T-cell (primary cell): Measurements from ENCODE around the gene DNAJC7. TPM values are rescaled to one million over a fixed set of nuclear protein-coding genes. Genes with fewer than 3 reads are reported as not detected.

ENCODE experiments used
- ATAC-seq, 4 experiments: fragments of 200-7000 bp in 3 of 4; fragments of 150-1000 bp in 1 of 4; cut with Tn5 transposase; replicated peaks in 1 of 4; 1 replicate in 3 of 4; 2 replicates in 1 of 4; pipeline ENCODE4 v1.10.0; 2021; ENCODE audit warnings: moderate library complexity in 3 of 4, mild to moderate bottlenecking in 2 of 4, moderate number of reproducible peaks in 1 of 4
- CTCF ChIA-PET, 2 donors: fragments of 300-600 bp; sonication (Branson Sonifier 250); formaldehyde crosslinking; loops; one replicate each; lab custom pipeline; 2022; ENCODE audit warnings: antibody characterized with exemption in 2 of 2; lab: Charles Lee
- POLR2A ChIA-PET, 2 donors: fragments of 300-600 bp; sonication (Branson Sonifier 250); formaldehyde crosslinking; loops; one replicate each; lab custom pipeline; 2022; ENCODE audit warnings: antibody characterized with exemption in 2 of 2; lab: Charles Lee
- DNase-seq, 35 experiments: peaks; one replicate each; pipeline versions ENCODE4 v3.0.0 to v3.0.0-alpha.2; 2013 to 2023
- H3K27ac ChIP-seq: one replicate; pipeline ENCODE4 v1.5.1; 2013; ENCODE audit warnings: low read length
- H3K27me3 ChIP-seq, 2 experiments: replicated peaks in 1 of 2; 1 replicate in 1 of 2; 2 replicates in 1 of 2; pipeline versions ENCODE4 v1.6.1 to v1.7.0; 2013; ENCODE audit warnings: low read length in 1 of 2, mixed read lengths in 1 of 2; ENCODE audit not compliant: control insufficient read depth in 2 of 2, insufficient read depth in 2 of 2; ENCODE audit errors: extremely low read depth in 1 of 2
- H3K36me3 ChIP-seq, 2 donors: 1 replicate in 1 of 2; 2 replicates in 1 of 2; pipeline versions ENCODE4 v1.6.1 to v1.7.0; 2013; ENCODE audit warnings: low read length in 1 of 2; ENCODE audit not compliant: control insufficient read depth in 2 of 2, insufficient read depth in 1 of 2; ENCODE audit errors: extremely low read depth in 1 of 2
- H3K4me1 ChIP-seq, 2 experiments: 1 replicate in 1 of 2; 2 replicates in 1 of 2; pipeline versions ENCODE4 v1.6.1 to v1.7.0; 2013; ENCODE audit warnings: low read length in 2 of 2, mixed read lengths in 1 of 2; ENCODE audit not compliant: insufficient read depth in 2 of 2, control insufficient read depth in 1 of 2; ENCODE audit errors: extremely low read depth in 1 of 2
- H3K4me3 ChIP-seq, 2 donors: 1 replicate in 1 of 2; 2 replicates in 1 of 2; pipeline versions ENCODE4 v1.5.1 to v1.7.0; 2013; ENCODE audit warnings: mild to moderate bottlenecking in 2 of 2, low read length in 1 of 2, moderate library complexity in 1 of 2; ENCODE audit not compliant: control insufficient read depth in 1 of 2; ENCODE audit errors: extremely low read depth in 1 of 2
- H3K9me3 ChIP-seq: 2 replicates; pipeline ENCODE4 v1.7.0; 2013
- H3K27ac Mint-ChIP-seq, 2 donors: one replicate each; pipeline ENCODE4 v1.8.0; 2020 to 2021; ENCODE audit warnings: mild to moderate bottlenecking in 2 of 2, mixed read lengths in 2 of 2
- H3K27me3 Mint-ChIP-seq, 2 donors: one replicate each; pipeline ENCODE4 v1.8.0; 2021 to 2022; ENCODE audit warnings: mixed read lengths in 2 of 2
- H3K36me3 Mint-ChIP-seq: one replicate; pipeline ENCODE4 v1.8.0; 2021; ENCODE audit warnings: mixed read lengths
- H3K4me1 Mint-ChIP-seq, 3 donors: one replicate each; pipeline ENCODE4 v1.8.0; 2020 to 2022; ENCODE audit warnings: mixed read lengths in 3 of 3, mild to moderate bottlenecking in 1 of 3
- H3K4me3 Mint-ChIP-seq, 3 donors: one replicate each; pipeline ENCODE4 v1.8.0; 2020 to 2022; ENCODE audit warnings: mild to moderate bottlenecking in 3 of 3, mixed read lengths in 3 of 3, moderate library complexity in 3 of 3
- H3K9me3 Mint-ChIP-seq, 3 donors: one replicate each; pipeline ENCODE4 v1.8.0; 2020 to 2022; ENCODE audit warnings: mixed read lengths in 3 of 3
- WGBS: methylation state at CpG from one replicate; pipeline ENCODE4 v1.1.5; 2013; ENCODE audit warnings: missing lambda C conversion rate; ENCODE audit not compliant: insufficient coverage; 5-methylcytosine and 5-hydroxymethylcytosine counted together
- total RNA-seq, 35 experiments: library from RNA in 6 of 35; stranded (reverse) in 6 of 35; fragments of 120-200 nt in 1 of 35; gene quantifications; one replicate each; pipeline versions ENCODE4 v1.2.1 to v1.2.4 and lab custom pipeline; 2013 to 2026

The DNAJC7 gene
- total RNA-seq, 5 donors from 2014 or later (not counting 1 experiment from before 2014, with no cell fraction given) = 107 to 129 (median 112) TPM

- Mint-ChIP-seq H3K9me3 (no peaks in the 10 kb centered on the region), H3K27ac (peak within 1 kb of the TSS; percentile 67 to 82), H3K4me3 (peak within 1 kb of the TSS; percentile 93 to 100 (median 99)), H3K4me1 (peaks cover 57 to 72% (median 66%) of the 10 kb centered on the region in 3 donors), H3K27me3 (no peaks in the 10 kb centered on the region), H3K36me3 (peaks cover 12% of the 10 kb centered on the region)
- Histone ChIP-seq H3K9me3 (no peaks in the 10 kb centered on the region), H3K36me3 (peaks cover 11 to 27% of the 10 kb centered on the region in 2 donors), H3K4me1 (peaks cover 30 to 47% of the 10 kb centered on the region in 2 experiments), H3K27me3 (no peaks in the 10 kb centered on the region), H3K4me3 (peak within 1 kb of the TSS; percentile 74 to 79), H3K27ac (peak within 1 kb of the TSS; percentile 58)
- CTCF ChIA-PET = interaction anchor here (0.6 to 1.9 kb wide), 16 partner anchors 17 to 585 kb away, joined by 3 to 11 read pairs (median 3); partner anchors contain the start of genes CNP (in 1 of the 2), DHX58 (in 1 of the 2), KAT2A (in 1 of the 2) and ODAD4 (in 1 of the 2)
- DNase-seq = peak; percentile 84 to 95 (median 90)
- 4% methylated on average over 33 of the region's 49 CpGs for WGBS
- POLR2A ChIA-PET = interaction anchor here (0.6 to 1.6 kb wide), 5 partner anchors 25 to 367 kb away, joined by 3 to 5 read pairs (median 3); partner anchors contain the start of gene ODAD4 (in 1 of the 2)
- peak; percentile 74 to 80 (median 76) for ATAC-seq
These were observed 2.5 kb upstream of the DNAJC7 start, which contains the start of gene NKIRAS2 for GRCh38 chr17:42019509-42020404. TSS of gene NKIRAS2 (plus strand) at chr17:42020090. CDS start at chr17:42021578, 1,488 bp downstream.

DNA sequence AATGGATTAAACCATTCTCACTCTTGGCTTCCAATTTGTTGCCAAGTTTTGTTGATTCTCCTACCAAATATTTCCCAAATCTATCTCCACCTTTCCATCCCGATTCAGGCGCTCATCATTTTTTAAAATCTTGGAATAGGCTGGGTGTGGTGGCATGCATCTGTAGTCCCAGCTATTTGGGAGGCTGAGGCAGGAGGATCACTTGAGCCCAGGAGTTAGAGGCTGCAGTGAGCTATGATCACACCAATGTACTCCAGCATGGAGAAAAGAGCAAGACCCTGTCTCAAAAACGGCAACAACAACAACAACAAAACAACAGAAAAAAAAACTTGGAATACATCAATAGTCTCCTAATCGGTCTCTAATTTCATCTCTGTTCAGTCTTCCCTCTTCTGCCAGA is 1.7 kb upstream of the DNAJC7 start:
- ATAC-seq = no peak
- DNase-seq = no peak
- Histone ChIP-seq H3K4me1 (peaks cover 30 to 53% of the 10 kb centered on the region in 2 experiments), H3K9me3 (no peaks in the 10 kb centered on the region), H3K27ac (no peak overlapping the region), H3K36me3 (peaks cover 11 to 20% of the 10 kb centered on the region in 2 donors), H3K27me3 (no peaks in the 10 kb centered on the region), H3K4me3 (no peak overlapping the region)
- 100% methylated on average over 2 of the region's 4 CpGs for WGBS
- Mint-ChIP-seq H3K27me3 (no peaks in the 10 kb centered on the region), H3K4me3 (peak overlapping the region; percentile 93 to 100 (median 99)), H3K9me3 (no peaks in the 10 kb centered on the region), H3K4me1 (peaks cover 57 to 70% (median 65%) of the 10 kb centered on the region in 3 donors), H3K27ac (no peak overlapping the region), H3K36me3 (peaks cover 11% of the 10 kb centered on the region)
- POLR2A ChIA-PET = interaction anchor here in 1 of 2 donors (1.6 kb wide), 1 partner anchor 88 kb away, joined by 3 read pairs; the partner anchor contains the start of gene ODAD4
- CTCF ChIA-PET = interaction anchor here (0.6 to 1.9 kb wide), 3 partner anchors 8 to 586 kb away, joined by 5 to 11 read pairs (median 7); no protein-coding TSS in a partner anchor

- Mint-ChIP-seq H3K4me1 (peaks cover 64 to 76% (median 69%) of the 10 kb centered on the region in 3 donors), H3K9me3 (no peaks in the 10 kb centered on the region), H3K36me3 (peaks cover 6% of the 10 kb centered on the region), H3K27me3 (no peaks in the 10 kb centered on the region), H3K27ac (peak overlapping the region; percentile 93 to 99), H3K4me3 (peak overlapping the region; percentile 93 to 100 (median 99))
- H3K27me3 ChIP-seq = no peaks in the 10 kb centered on the region
- ATAC-seq (no peak), DNase-seq (no peak)
- ChIA-PET POLR2A (interaction anchor here in 1 of 2 donors (1.6 kb wide), 1 partner anchor 88 kb away, joined by 3 read pairs; the partner anchor contains the start of gene ODAD4), CTCF (interaction anchor here in 1 of 2 donors (0.6 to 1.9 kb wide), 7 partner anchors 9 to 1465 kb away, joined by 3 to 11 read pairs (median 5); partner anchors contain the start of genes DHX8 and ODAD4)
- peak overlapping the region; percentile 66 to 81 for H3K4me3 ChIP-seq
- H3K36me3 ChIP-seq = peaks cover 11 to 14% of the 10 kb centered on the region in 2 donors
- H3K4me1 ChIP-seq = peaks cover 34 to 58% of the 10 kb centered on the region in 2 experiments
- H3K27ac ChIP-seq = peak overlapping the region; percentile 93
- WGBS = 79% methylated on average over 2 of the region's 3 CpGs
- no peaks in the 10 kb centered on the region for H3K9me3 ChIP-seq
These were observed 1.1 kb upstream of the DNAJC7 start for GRCh38 chr17:42018339-42018738.

GRCh38 chr17:42017866-42018200 is 594 bp upstream of the DNAJC7 start:
- H3K4me1 ChIP-seq = peaks cover 35 to 63% of the 10 kb centered on the region in 2 experiments
- peak overlapping the region; percentile 93 for H3K27ac ChIP-seq
- Mint-ChIP-seq H3K4me3 (peak overlapping the region; percentile 93 to 100 (median 99)), H3K27me3 (no peaks in the 10 kb centered on the region), H3K27ac (peak overlapping the region; percentile 93 to 99), H3K4me1 (peaks cover 68 to 81% (median 74%) of the 10 kb centered on the region in 3 donors), H3K36me3 (peaks cover 4% of the 10 kb centered on the region), H3K9me3 (no peaks in the 10 kb centered on the region)
- ATAC-seq (peak in 3 of 4 experiments; percentile 0 to 5 (median 2)), DNase-seq (no peak)
- ChIA-PET POLR2A (interaction anchor here (0.8 to 1.6 kb wide), 5 partner anchors 27 to 96 kb away, joined by 3 to 15 read pairs (median 4); partner anchors contain the start of genes CNP (in 1 of the 2) and ODAD4 (in 1 of the 2)), CTCF (interaction anchor here in 1 of 2 donors (0.6 to 1.9 kb wide), 10 partner anchors 9 to 1466 kb away, joined by 3 to 11 read pairs (median 4); partner anchors contain the start of genes DHX58, DHX8 and ODAD4)
- peaks cover 7 to 10% of the 10 kb centered on the region in 2 donors for H3K36me3 ChIP-seq
- 12% methylated on average over 11 of the region's 11 CpGs for WGBS
- no peaks in the 10 kb centered on the region for H3K27me3 ChIP-seq
- no peaks in the 10 kb centered on the region for H3K9me3 ChIP-seq
- peak overlapping the region; percentile 66 to 81 for H3K4me3 ChIP-seq

- DNase-seq (peak in 4 of 35 experiments; percentile 9 to 35 (median 16)), ATAC-seq (no peak)
- Histone ChIP-seq H3K27me3 (no peaks in the 10 kb centered on the region), H3K27ac (peak overlapping the region; percentile 93), H3K9me3 (no peaks in the 10 kb centered on the region), H3K4me3 (peak overlapping the region; percentile 66 to 81), H3K36me3 (peaks cover 4 to 6% of the 10 kb centered on the region in 2 donors), H3K4me1 (peaks cover 34 to 66% of the 10 kb centered on the region in 2 experiments)
- Mint-ChIP-seq H3K27ac (peak overlapping the region; percentile 93 to 99), H3K9me3 (no peaks in the 10 kb centered on the region), H3K27me3 (no peaks in the 10 kb centered on the region), H3K4me3 (peak overlapping the region; percentile 93 to 100 (median 99)), H3K36me3 (no peaks in the 10 kb centered on the region), H3K4me1 (peaks cover 75 to 85% (median 79%) of the 10 kb centered on the region in 3 donors)
- ChIA-PET POLR2A (interaction anchor here (0.6 to 0.9 kb wide), 4 partner anchors 9 to 99 kb away, joined by 3 read pairs; no protein-coding TSS in a partner anchor), CTCF (interaction anchor here in 1 of 2 donors (1.0 to 1.7 kb wide), 2 partner anchors 12 to 90 kb away, joined by 3 to 4 read pairs; no protein-coding TSS in a partner anchor)
- 0% methylated on average over 8 of the region's 12 CpGs for WGBS
These were observed 818 bp downstream of the DNAJC7 start for GRCh38 chr17:42016411-42016831.
